OCI-LY7 (cell line): ENCODE measurements around the gene PLXNA4.

Experiments
- EZH2phosphoT487 ChIP-seq: fragments of 200-600 bp; sonication (generic); IDR thresholded peaks from 2 replicates; pipeline ENCODE4 v1.6.1; 2018; ENCODE audit warnings: low read depth, borderline replicate concordance, mild to moderate bottlenecking, mixed run types, antibody characterized with exemption, low read length, moderate library complexity, mixed read lengths
- TF ChIP-seq, protein P1 (sequence below): fragments of 200-600 bp; sonication (generic); conservative IDR thresholded peaks from 2 replicates; pipeline ENCODE4 v1.5.1; 2014; ENCODE audit warnings: mild to moderate bottlenecking, antibody characterized with exemption, low read length, moderate library complexity, mixed read lengths

GRCh38 chr7:132345030-132345429, 231.2 kb downstream of the PLXNA4 start:
- TF ChIP-seq, protein P1, sequence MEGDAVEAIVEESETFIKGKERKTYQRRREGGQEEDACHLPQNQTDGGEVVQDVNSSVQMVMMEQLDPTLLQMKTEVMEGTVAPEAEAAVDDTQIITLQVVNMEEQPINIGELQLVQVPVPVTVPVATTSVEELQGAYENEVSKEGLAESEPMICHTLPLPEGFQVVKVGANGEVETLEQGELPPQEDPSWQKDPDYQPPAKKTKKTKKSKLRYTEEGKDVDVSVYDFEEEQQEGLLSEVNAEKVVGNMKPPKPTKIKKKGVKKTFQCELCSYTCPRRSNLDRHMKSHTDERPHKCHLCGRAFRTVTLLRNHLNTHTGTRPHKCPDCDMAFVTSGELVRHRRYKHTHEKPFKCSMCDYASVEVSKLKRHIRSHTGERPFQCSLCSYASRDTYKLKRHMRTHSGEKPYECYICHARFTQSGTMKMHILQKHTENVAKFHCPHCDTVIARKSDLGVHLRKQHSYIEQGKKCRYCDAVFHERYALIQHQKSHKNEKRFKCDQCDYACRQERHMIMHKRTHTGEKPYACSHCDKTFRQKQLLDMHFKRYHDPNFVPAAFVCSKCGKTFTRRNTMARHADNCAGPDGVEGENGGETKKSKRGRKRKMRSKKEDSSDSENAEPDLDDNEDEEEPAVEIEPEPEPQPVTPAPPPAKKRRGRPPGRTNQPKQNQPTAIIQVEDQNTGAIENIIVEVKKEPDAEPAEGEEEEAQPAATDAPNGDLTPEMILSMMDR = no peak
- TF ChIP-seq EZH2phosphoT487 = no peak
